ENCODE results near the gene IFT20.
A peak's percentile ranks its signal among the peaks of the same experiment; 100 is the strongest.

IFT20 gene

GRCh38 chr17:28357061-28357900, 22.0 kb upstream of the IFT20 start, which contains the start of gene POLDIP2:
Gene POLDIP2, minus strand, starts transcription at chr17:28357527. Its CDS starts 79 bp downstream, at chr17:28357448.
- DNase-seq (ENCODE audit: low read depth, low spot score) = peak; percentile 51
- ChIA-PET CTCF (interaction anchor here (0.8 to 3.4 kb wide), 10 partner anchors 9 to 552 kb away, joined by 3 to 20 read pairs (median 4); partner anchors contain the start of genes IFT20 and TNFAIP1), POLR2A (interaction anchor here (0.5 to 1.9 kb wide), 9 partner anchors 9 to 880 kb away, joined by 3 to 26 read pairs (median 9); partner anchors contain the start of genes IFT20, SARM1, TNFAIP1 and VTN)
- TF ChIP-seq, protein P1, sequence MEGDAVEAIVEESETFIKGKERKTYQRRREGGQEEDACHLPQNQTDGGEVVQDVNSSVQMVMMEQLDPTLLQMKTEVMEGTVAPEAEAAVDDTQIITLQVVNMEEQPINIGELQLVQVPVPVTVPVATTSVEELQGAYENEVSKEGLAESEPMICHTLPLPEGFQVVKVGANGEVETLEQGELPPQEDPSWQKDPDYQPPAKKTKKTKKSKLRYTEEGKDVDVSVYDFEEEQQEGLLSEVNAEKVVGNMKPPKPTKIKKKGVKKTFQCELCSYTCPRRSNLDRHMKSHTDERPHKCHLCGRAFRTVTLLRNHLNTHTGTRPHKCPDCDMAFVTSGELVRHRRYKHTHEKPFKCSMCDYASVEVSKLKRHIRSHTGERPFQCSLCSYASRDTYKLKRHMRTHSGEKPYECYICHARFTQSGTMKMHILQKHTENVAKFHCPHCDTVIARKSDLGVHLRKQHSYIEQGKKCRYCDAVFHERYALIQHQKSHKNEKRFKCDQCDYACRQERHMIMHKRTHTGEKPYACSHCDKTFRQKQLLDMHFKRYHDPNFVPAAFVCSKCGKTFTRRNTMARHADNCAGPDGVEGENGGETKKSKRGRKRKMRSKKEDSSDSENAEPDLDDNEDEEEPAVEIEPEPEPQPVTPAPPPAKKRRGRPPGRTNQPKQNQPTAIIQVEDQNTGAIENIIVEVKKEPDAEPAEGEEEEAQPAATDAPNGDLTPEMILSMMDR (IDR thresholded peaks at IDR 0.05; ENCODE audit: insufficient read depth, low read length, missing control alignments) = no peak
- peak within 1 kb of the TSS; percentile 95 for H3K4me3 ChIP-seq (ENCODE audit: low read depth, low read length)

- POLR2A ChIA-PET = no interaction called here
- no peak for DNase-seq (ENCODE audit: low read depth, low spot score)
- CTCF ChIA-PET = interaction anchor here (0.6 to 1.6 kb wide), 4 partner anchors 9 to 117 kb away, joined by 3 to 5 read pairs (median 3); partner anchors contain the start of genes IFT20 and TNFAIP1
- H3K4me3 ChIP-seq (ENCODE audit: low read depth, low read length) = no peak overlapping the region
- TF ChIP-seq, protein P1 (IDR thresholded peaks at IDR 0.05; ENCODE audit: insufficient read depth, low read length, missing control alignments) = no peak
Measured at GRCh38 chr17:28350271-28350670, 15.0 kb upstream of the IFT20 start.

DNA sequence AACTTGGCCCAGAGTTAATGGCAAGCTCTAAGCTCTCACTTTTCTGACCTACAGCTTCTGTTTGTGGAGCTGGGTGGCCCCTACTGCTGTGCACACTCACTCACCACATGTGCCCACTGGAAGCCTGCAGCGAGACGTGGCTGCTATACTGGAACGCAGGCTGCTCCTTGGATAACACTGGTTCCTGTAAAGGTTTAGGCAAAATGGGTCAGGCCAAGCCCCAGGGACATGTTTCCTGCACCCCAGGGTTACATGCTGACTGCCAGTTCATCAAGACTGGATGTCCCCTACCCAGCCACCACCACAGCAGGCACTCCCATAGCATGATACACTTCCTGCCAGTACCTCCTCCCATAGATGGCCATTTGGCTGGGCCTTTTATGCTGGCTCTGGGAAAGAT, 13.7 kb upstream of the IFT20 start:
- H3K4me3 ChIP-seq (ENCODE audit: low read depth, low read length) = no peak overlapping the region
- ChIA-PET POLR2A (interaction anchor here (3.2 kb wide), 1 partner anchor 8 kb away, joined by 20 read pairs; the partner anchor contains the start of gene POLDIP2), CTCF (interaction anchor here (1.4 to 1.6 kb wide), 2 partner anchors 115 to 117 kb away, joined by 4 to 5 read pairs; no protein-coding TSS in a partner anchor)
- TF ChIP-seq, protein P1 (IDR thresholded peaks at IDR 0.05; ENCODE audit: insufficient read depth, low read length, missing control alignments) = no peak
- DNase-seq (ENCODE audit: low read depth, low spot score) = no peak

GRCh38 chr17:28347261-28347891, 12.1 kb upstream of the IFT20 start:
- TF ChIP-seq, protein P1 (IDR thresholded peaks at IDR 0.05; ENCODE audit: insufficient read depth, low read length, missing control alignments) = no peak
- no peak overlapping the region for H3K4me3 ChIP-seq (ENCODE audit: low read depth, low read length)
- POLR2A ChIA-PET = interaction anchor here (1.0 to 5.5 kb wide), 5 partner anchors 8 to 17 kb away, joined by 3 to 55 read pairs (median 6); partner anchors contain the start of genes IFT20, POLDIP2, SEBOX and TNFAIP1
- DNase-seq (ENCODE audit: low read depth, low spot score) = peak; percentile 78
- CTCF ChIA-PET = interaction anchor here (1.7 to 3.3 kb wide), 4 partner anchors 9 to 113 kb away, joined by 5 to 20 read pairs (median 10); partner anchors contain the start of genes IFT20, POLDIP2 and TNFAIP1

GRCh38 chr17:28346746-28347246, 11.5 kb upstream of the IFT20 start:
- H3K4me3 ChIP-seq (ENCODE audit: low read depth, low read length) = no peak overlapping the region
- CTCF ChIA-PET = interaction anchor here (1.3 to 3.3 kb wide), 6 partner anchors 9 to 113 kb away, joined by 3 to 20 read pairs (median 10); partner anchors contain the start of genes IFT20, POLDIP2 and TNFAIP1
- POLR2A ChIA-PET = interaction anchor here (1.0 to 5.5 kb wide), 6 partner anchors 8 to 18 kb away, joined by 3 to 55 read pairs (median 8); partner anchors contain the start of genes IFT20, POLDIP2, SEBOX and TNFAIP1
- DNase-seq (ENCODE audit: low read depth, low spot score) = no peak
- TF ChIP-seq, protein P1 (IDR thresholded peaks at IDR 0.05; ENCODE audit: insufficient read depth, low read length, missing control alignments) = peak; percentile 20
